NCI-H460 (cell line): ENCODE data around the gene YKT6. TPM values are rescaled to one million over a fixed set of nuclear protein-coding genes. Genes with fewer than 3 reads are reported as not detected.

Source experiments
- DNase-seq: peaks from one replicate; pipeline ENCODE4 v3.0.0-alpha.2; 2016; ENCODE audit warnings: low read depth; ENCODE audit errors: extremely low read depth
- total RNA-seq: library from RNA; depleted of rRNA; stranded (reverse); fragments of >200 nt; shearing (Covaris generic); gene quantifications from 2 replicates; pipeline ENCODE4 v1.2.3, GENCODE V29; 2014

The YKT6 gene
- total RNA-seq, 1 experiment from 2014 or later = 77.7 TPM

DNA sequence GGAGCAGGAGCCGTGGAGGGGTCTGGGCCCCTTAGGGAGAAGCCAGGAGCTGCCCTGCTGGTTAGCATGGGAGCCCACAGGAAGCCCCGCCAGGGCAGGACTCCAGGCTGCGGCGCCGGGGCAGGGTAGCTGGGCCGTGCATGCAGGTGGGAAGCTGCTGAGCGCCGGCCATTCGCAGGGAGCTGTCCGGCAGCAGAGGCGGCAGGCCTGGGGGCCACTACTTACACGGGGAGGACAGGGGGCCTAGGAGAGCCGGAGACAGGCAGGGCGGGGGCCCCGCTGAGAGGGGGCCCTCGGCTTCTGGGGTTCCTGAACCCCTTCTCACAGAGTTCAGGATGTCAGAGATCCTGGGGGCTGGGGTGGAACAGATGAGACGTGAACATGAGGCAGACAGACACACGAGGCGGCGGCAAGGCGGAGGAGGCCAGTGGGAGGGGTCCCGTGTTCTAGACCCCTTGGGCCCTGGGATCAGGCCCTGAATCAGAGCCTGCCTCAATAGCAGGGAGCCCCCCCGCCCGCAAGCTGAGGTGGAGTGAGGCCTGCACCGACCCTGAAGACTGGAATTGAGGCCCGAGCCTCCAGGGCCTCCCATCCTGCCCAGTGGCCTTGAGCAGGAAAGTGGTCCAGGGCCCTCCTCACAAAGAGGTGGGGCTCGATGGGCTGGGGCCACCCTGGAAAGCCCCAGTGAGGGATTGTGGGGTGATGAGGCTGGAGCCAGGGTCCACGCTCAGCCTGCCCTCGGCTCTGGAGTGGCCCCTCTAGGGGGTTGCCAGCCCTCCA lies 28.0 kb downstream of the YKT6 start:
- DNase-seq = no peak

DNA sequence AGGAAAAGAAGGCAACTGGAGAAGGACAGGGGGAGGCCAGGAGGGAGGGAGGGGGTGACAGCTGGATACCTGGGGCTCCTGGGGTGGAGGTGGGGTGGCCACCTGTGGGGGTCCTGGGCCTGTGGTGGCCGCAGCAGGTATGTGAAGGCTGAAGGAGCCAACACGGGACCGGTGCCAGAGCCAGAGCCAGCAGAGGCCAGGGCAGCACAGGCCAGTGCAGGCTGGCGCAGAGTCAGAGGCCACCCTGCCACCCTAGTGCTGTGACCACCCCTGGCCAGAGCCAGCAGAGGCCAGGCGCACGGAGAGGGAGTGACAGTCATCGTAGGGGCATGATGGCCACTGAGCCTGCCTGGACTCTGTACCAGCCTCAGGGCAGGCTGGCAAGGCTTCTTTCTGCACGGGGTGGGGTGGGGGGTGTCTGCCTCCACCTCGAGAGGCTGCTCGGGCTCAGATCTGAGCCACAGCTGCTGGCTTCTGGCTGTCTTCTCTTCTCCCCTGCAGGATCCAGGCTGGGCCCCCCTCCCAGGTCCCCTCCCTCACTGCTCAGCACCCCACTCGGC lies 28.8 kb downstream of the YKT6 start:
- DNase-seq = no peak

DNA sequence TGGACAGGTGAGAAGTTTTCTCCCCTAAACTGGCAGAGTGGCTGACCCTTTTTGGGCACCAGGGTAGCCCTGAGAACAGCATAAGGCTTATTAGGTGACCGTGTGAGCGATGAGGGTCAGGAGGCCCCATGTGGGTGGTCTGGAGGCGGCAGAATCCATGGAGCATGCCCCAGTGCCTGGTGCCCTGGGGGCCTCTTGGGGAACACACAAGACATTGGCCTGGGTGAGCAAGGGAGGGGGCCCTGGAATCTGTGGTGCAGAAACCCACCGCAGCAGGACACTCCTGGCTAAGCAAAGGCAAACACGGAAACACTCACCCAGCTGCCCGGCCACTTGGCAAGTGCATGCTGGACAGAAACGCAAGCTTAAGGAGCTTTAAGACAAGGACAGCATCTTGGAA lies 29.5 kb downstream of the YKT6 start:
- DNase-seq = no peak

DNA sequence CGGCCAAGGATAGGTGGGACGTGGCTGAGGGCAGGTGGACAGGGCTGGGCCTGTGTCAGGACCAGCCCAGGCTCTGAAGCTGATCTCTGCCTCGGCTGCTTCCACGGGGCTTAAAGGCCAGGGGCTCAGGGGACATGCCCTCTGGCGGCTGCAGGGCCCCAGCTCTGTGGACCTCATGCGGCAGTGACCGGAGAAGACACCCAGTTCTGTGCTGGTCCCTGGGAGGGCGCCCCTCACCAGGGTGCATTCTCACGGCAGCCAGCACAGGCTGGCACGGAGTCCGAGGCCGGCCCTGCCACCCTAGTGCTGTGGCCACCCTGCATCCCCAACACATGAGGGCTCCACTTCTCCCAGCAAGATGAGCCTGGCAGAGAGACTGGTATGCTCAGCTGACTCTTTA lies 30.3 kb downstream of the YKT6 start:
- no peak for DNase-seq

DNA sequence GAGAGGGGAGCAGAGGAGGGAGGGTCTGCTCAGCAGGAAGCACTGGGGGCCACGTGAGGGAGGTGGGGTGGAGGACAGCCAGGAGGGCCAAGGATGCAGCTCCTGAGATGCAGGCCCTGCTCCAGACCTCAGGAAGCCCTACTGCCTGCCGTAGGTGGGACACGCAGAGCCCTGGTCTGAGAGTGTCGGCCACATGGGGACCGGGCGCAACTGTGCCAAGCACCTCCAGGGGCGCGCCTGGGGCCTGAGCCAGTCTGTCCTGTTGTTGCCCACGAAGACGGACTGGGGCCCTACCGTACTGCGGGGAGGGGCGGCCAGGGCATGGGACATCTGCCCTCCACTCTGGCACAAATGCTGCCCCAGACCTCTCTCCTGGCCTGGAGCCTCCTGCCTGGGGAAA lies 31.6 kb downstream of the YKT6 start:
- DNase-seq = no peak

DNA sequence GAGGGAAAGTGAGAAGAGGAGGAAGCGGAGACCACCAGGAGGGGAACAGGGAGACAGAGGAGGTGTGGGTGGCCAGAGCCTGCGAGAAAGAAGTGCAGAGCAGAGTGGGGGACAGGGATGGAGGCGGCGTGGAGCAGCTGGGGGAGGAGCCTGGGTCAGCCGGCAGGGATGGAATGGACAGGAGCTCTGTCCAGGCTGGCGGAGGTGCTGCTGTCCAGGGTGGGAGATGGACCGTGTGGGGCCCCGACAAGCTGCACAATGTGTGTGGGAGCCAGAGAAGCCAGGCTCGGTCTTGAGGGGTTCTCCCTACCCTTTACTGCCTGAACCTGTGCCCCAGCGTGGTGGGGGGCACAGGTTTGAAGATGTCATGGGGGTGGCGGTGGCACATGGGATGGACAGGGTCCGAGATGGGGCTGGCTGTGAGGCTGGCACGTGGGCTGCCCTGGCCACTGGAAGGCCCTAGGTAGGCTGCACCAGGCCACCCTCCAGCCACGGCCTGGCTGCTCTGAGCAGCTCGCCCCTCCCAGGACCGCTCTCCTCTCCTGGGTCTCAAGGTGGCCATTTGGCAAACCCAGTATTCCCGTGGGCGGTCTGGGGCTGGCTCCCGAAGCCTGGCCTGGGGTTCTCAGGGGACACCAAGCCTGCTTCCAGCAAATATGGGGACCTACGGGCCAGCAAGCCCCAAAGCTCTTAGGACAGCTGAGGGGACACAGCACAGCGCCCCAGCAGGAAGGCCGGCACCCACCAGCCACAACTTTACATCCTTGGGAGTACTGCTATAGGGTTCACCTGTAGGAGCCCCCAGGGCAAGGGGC lies 32.3 kb downstream of the YKT6 start:
- no peak for DNase-seq

DNA sequence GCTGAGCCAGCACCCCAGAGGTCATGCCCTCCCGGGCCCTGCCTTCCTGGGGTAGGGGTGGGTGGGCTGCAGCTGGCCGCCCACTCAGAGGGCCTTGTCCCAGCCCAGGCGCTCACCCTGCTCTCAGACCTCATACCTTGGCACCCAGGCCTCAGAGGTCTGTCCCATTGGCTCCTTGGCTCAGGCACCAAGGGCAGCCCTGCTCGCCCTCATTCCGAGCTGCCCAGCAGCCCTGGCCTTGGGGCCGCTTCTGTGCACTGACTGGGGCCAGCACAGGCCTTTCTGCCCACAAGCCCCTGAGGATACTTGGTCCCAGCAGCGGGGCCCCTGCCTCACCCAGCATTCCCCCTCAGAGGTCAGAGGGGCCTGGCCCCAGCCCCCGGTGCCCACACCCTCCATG lies 34.3 kb downstream of the YKT6 start:
- DNase-seq = no peak

DNA sequence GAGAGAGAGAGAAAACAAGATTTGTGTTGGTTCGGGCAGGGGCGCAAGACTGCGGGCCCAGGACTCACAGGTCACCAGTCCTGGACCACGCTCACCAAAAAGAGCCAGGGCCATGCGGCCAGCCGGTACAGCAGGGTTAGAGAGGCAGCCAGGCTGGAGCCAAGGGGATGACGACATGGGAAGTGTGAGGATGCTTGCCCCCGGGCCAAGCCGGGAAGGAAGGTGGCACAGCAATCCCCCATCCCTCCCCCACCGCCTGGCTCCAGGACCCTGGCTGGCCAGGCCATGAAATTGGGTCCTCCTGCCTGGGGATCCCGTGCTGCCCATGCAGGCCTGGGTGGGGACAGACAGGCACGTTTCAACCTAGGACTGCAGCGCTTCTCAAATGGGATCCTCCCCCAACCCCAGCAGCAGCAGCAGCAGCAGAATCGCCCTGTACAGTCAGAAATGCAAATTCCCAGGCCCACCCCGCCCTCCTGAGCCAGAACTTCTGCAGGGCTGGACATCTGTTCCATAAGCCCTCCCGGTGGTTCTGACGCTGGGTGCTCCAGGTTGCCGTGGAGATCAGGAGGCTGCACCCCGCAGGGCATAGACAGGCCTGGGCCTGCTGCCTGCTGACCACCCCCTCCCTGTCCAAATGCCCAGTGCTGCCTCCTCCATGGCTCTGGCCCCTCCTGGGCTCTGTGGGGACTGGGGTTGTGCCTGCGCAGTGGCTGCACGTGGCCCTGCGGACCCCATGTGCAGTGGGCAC lies 35.0 kb downstream of the YKT6 start:
- no peak for DNase-seq

DNA sequence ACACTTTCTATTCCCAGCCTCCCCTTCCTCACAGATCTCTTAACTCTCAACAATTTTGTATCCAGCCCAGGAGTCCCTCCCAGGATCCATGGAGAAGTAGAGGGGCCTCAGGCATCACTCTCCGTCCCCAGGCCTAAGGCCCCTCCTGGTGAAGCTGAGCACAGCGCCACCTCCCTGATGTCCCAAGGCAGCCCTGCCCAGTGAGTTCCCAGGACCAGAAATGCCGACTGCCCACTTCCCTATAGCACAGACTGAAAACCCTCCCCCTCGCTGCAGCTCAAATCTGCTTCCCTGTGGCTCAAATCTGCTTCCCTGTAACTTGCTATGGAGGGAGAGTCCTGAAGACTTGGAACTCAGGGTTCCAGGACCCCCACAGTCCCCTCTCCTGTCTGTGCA lies 35.6 kb downstream of the YKT6 start:
- no peak for DNase-seq

DNA sequence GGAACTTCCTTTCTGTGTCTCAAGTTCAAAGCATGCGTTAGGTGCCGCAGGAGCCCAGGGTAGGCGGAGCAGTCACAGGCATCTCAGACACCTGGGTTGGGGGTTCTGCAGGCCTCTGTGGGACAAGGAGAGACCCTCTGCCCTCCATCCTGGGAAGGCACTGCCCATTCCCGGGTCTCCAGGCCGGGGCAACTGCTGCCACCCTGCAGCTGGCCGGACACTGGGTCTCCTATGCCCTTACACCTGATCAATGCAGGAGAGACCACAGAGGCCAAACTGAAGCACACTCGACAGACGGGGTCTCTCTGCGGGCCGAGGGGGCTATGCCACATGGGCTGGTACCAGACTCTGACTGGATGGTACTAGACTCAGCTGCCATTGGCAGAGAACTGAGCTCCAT lies 36.9 kb downstream of the YKT6 start:
- DNase-seq = no peak

DNA sequence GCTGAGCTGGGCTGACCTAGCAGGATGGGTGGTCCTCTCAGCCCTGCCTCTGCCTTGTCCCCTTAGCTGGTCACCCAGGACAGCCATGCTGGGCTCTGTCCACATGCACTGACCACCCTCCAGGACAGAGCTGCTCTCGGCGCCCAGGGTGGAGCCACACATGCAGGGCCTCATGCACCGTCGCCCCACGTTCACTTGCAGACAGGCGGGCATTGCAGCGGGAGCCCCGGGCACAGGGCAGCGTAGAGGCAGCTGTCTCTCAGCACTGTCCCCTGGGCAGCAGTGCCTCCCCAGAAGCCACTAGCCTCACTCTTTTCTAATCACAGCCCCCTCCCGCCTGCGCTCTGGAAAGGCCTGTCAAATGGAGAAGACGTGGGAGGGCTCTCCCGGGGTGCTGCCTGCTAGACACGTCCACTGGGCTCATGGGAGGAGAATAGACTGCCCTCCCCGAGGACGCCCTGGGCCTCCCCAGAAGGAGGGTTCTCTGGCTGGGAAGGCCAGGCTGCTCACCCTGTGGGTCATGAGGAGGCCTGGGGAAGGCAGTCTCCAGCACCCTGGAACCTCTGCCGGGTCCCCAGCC lies 37.4 kb downstream of the YKT6 start:
- DNase-seq = no peak

DNA sequence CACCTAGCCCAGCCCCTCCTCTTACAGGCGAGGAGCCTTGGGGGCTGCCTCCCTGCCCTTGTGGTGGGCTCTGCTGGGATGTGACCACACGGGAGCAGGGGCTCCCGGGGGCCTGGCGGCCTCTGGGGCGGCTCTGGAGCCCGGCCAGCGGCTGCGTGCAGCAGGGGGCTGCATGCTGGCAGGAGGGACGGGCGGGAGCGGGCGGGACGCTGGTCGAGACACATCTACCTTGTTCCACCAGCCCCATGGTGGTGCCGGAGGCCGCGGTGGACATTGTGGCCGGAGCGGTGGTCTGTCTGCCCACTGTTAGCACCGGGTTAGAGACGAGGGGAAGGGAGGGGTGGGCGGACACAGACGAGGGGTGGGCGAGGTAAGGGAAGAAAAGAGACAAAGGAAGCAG lies 38.6 kb downstream of the YKT6 start:
- DNase-seq = no peak

DNA sequence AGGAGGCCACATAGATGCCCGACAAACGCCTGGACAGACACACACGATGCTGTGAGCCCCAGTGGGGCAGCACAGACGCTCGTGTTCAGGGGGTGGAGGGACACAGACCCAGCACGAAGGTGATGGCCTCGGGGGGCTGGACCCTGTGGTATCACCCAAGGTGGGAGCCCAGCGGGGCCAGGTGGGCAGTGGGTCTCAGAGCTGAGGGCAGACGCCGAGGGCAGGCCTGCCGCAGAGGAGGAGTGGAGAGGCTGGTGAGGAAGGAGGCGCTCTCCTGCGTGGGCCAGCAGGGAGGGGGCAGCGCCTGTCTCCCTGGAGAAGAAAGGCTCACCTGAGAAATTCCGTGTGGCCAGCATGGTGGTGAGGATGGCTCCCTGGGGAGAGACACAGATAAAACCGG lies 39.6 kb downstream of the YKT6 start:
- DNase-seq = no peak

DNA sequence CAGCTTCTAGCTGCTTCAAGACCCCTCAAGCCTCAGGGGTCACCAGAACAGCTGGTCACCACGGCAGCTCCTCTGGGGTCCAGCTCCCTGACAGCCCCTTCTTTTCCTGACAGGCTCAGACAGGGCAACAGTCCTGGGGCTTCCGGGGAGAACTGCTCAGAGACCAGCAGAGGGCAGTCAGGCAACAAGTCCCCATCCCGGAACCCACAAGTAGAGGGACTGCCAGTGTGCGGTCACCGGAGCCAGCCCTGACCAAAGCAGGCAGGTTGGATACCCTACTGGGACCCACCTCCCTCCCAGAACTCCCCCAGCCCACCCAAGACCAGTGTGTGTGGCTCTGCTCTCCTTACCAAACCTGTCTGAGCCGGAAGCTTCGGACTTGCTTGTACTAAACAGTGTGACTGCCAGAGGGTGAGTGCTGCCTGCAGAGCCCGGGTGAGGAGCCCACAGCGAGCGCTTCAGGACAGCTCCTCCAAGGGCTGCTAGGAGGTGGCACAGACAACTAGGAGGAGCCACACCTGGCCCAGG lies 40.3 kb downstream of the YKT6 start:
- peak; percentile 82 for DNase-seq

DNA sequence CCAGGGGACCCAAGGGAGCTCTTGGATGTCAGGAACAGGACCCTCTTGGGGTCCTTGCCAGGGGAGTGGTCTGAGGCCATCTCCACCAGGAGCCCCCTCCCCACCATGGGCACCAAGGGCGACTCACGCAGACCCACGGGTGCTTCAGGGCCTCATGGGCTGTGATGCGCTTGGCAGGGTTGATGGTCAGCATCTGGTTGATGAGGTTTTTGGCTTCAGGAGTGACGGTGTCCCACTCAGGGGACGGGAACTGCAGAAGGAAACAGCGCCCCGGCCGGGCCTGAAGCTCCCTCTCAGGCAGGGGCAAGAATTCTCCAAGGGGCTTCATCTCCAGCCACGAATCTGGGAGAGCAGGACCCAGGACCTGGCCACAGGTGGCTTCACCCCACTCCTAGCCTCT lies 41.3 kb downstream of the YKT6 start:
- no peak for DNase-seq

DNA sequence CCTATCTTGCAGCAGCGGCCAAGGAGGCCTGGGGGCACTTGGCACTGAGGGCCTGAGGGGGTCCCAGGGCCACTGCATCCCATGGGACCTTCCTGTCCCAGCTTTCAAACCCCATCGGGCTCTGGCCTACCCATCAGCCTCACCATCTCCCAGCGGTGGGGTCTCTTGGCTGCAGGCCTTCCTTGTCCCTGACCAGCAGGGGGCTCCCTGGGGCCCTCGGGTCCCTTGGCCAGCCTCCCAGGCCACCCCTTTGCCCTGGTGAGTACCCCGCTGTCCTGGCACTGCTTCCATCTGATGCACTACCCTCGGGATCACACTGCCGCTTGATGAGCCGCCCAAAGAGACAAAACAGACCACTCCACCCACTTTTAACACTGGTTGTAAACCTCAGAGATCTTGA lies 43.5 kb downstream of the YKT6 start:
- peak; percentile 12 for DNase-seq

DNA sequence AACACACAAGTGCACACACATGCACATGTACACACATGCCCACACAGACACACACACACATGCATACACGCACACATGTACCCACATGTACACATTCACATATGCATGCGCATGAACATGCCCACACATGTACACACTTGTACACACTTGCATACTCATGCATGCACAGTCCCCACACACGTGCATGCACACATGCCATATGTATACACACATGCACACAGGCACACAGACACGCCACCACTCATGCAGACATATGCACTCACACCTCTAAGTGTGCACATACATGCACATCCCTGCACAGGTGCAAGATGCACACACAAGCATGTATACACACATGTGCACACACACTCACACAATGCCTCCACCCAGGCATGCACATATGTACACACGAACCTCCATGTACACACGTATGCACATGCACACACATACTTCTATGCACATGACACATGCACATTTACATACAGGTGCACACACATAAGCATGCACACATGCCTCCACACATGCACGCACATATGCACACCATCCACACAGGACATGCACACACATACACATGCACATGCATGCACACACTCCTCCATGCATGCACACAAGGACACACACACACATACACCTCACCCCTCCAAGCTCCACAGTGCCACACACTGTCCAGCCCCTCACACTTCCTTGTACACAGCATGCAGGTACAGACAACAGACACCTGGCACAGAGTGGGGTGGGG lies 45.8 kb downstream of the YKT6 start:
- no peak for DNase-seq

DNA sequence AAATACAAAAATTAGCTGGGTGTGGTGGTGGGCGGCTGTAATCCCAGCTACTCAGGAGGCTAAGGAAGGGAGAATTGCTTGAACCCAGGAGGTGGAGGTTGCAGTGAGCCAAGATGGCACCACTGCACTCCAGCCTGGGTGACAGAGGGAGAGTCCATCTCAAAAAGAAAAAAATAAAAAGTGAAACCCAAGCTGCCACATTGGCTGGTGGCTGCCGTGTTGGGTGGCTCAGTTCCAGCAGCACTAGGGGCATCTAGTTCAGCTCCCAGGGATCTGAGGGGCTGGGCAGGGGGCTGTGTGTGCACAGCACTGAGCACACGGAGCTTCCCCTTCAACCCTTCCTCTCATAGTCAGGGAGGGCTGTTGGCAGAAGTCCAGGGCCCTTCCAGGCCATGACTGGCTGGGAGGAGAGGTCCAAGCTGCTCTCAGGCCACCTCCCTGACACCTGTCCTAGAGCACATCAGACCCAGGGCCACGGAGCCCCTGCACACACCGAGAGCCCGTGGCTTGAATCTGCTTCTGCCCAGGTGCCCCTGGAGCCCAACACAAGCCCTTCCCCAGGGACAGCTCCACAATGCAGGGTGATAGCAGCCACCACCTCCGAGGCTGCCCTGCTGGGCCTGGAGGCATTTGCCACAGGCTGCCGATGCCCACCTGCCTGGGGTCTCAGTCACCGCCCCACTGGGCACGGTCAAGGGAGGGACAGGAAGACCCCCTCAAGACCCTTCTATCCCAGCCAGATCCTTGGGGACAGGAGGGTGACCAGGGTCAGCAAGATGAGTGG lies 47.3 kb downstream of the YKT6 start:
- DNase-seq = no peak

DNA sequence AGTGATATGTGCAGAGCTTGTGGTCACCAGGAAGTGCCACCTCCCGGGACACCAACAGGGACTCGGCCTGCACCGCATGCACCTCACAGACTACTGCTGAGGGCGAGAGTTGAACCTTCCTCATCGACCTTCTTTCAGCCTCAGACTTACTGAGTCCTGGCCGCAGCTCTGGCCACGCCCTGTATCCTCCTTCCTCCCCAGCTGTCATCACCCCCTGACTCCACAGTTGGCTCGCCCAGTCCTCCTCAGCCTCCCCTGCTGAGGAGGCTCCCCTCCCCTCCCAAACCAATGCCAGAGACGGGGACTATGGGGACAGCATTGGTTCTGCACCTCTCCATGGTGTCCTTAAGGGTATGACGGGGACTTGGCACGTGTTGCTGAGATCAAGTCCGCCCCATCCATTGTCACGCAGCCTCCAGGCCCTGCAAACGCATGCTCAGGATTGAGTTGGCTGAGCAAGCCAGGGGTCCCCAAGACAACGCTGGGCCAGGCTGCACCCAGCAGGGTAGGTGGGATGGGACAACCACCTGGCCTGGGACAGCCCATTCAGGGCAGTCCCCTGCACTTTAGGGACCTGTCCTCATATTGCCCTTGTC lies 49.0 kb downstream of the YKT6 start:
- no peak for DNase-seq
